Measurements from ENCODE around the gene CARS1. TPM values are rescaled to one million over a fixed set of nuclear protein-coding genes. Genes with fewer than 3 reads are reported as not detected.

CARS1 gene
- total RNA-seq, 1 donor = 106 TPM

- no peak overlapping the region for H3K4me2 ChIP-seq (ENCODE audit: insufficient read depth, low read length)
- peaks cover 14% of the 10 kb centered on the region for H4K20me1 ChIP-seq (ENCODE audit: insufficient read depth, low read length)
- peaks cover 73% of the 10 kb centered on the region for H3K36me3 ChIP-seq (ENCODE audit: insufficient read depth, low read length)
- H3K4me3 ChIP-seq (ENCODE audit: insufficient read depth, low read length) = no peak overlapping the region
- H3K27me3 ChIP-seq (ENCODE audit: insufficient read depth, low read length) = no peaks in the 10 kb centered on the region
- H3K27ac ChIP-seq (ENCODE audit: low read depth, low read length) = no peak overlapping the region
- DNase-seq (ENCODE audit: insufficient read length, low spot score, missing footprints) = peak; percentile 72
- H3K79me2 ChIP-seq (ENCODE audit: insufficient read depth, low read length) = no peaks in the 10 kb centered on the region
- peaks cover 6% of the 10 kb centered on the region for H3K4me1 ChIP-seq (ENCODE audit: insufficient read depth, low read length)
- H3K9me3 ChIP-seq (ENCODE audit: low read depth, low read length) = no peaks in the 10 kb centered on the region
- no peak for TF ChIP-seq CTCF (IDR thresholded peaks at IDR 0.05; ENCODE audit: extremely low read depth, low read depth, low read length)
- H2AFZ ChIP-seq (ENCODE audit: low read length) = no peak overlapping the region
Measured at GRCh38 chr11:3011891-3012885, 45.0 kb downstream of the CARS1 start.

- peak; percentile 54 for DNase-seq (ENCODE audit: insufficient read length, low spot score, missing footprints)
- peaks cover 74% of the 10 kb centered on the region for H3K36me3 ChIP-seq (ENCODE audit: insufficient read depth, low read length)
Measured at GRCh38 chr11:3010521-3011275, 46.5 kb downstream of the CARS1 start.

GRCh38 chr11:3010004-3010403 is 47.2 kb downstream of the CARS1 start:
- peak; percentile 34 for DNase-seq (ENCODE audit: insufficient read length, low spot score, missing footprints)
- H3K36me3 ChIP-seq (ENCODE audit: insufficient read depth, low read length) = peaks cover 74% of the 10 kb centered on the region

More at GRCh38 chr11:3010521-3011275, 46.5 kb downstream of the CARS1 start:
- Histone ChIP-seq H4K20me1 (ENCODE audit: insufficient read depth, low read length) (peaks cover 14% of the 10 kb centered on the region), H3K27ac (ENCODE audit: low read depth, low read length) (no peak overlapping the region), H3K27me3 (ENCODE audit: insufficient read depth, low read length) (no peaks in the 10 kb centered on the region), H3K79me2 (ENCODE audit: insufficient read depth, low read length) (no peaks in the 10 kb centered on the region), H3K4me1 (ENCODE audit: insufficient read depth, low read length) (peaks cover 6% of the 10 kb centered on the region), H3K9me3 (ENCODE audit: low read depth, low read length) (no peaks in the 10 kb centered on the region), H2AFZ (ENCODE audit: low read length) (no peak overlapping the region), H3K4me2 (ENCODE audit: insufficient read depth, low read length) (no peak overlapping the region), H3K4me3 (ENCODE audit: insufficient read depth, low read length) (no peak overlapping the region)
- no peak for TF ChIP-seq CTCF (IDR thresholded peaks at IDR 0.05; ENCODE audit: extremely low read depth, low read depth, low read length)

More at GRCh38 chr11:3010004-3010403, 47.2 kb downstream of the CARS1 start:
- Histone ChIP-seq H3K9me3 (ENCODE audit: low read depth, low read length) (no peaks in the 10 kb centered on the region), H3K4me2 (ENCODE audit: insufficient read depth, low read length) (no peak overlapping the region), H3K27ac (ENCODE audit: low read depth, low read length) (no peak overlapping the region), H3K27me3 (ENCODE audit: insufficient read depth, low read length) (no peaks in the 10 kb centered on the region), H3K79me2 (ENCODE audit: insufficient read depth, low read length) (no peaks in the 10 kb centered on the region), H2AFZ (ENCODE audit: low read length) (no peak overlapping the region), H3K4me3 (ENCODE audit: insufficient read depth, low read length) (no peak overlapping the region), H3K4me1 (ENCODE audit: insufficient read depth, low read length) (peaks cover 6% of the 10 kb centered on the region), H4K20me1 (ENCODE audit: insufficient read depth, low read length) (peaks cover 12% of the 10 kb centered on the region)
- TF ChIP-seq CTCF (IDR thresholded peaks at IDR 0.05; ENCODE audit: extremely low read depth, low read depth, low read length) = no peak

All from osteoblast (primary cell).